PC-9 (cell line): ENCODE measurements around the gene FJX1. TPM values are rescaled to one million over a fixed set of nuclear protein-coding genes. Genes with fewer than 3 reads are reported as not detected.

Experiments
- Bru-seq: library from RNA; stranded (reverse); fragments of 400-500 nt; gene quantifications from one replicate; lab custom pipeline; 2021; lab: Mats Ljungman, UMichigan
- BruChase-seq, 2 experiments: library from RNA; stranded (reverse); fragments of 400-500 nt; gene quantifications; one replicate each; lab custom pipeline; 2021; lab: Mats Ljungman, UMichigan
- BruUV-seq: library from RNA; stranded (reverse); fragments of 400-500 nt; replicated peaks from 2 replicates; lab custom pipeline; 2021; lab: Mats Ljungman, UMichigan
- CTCF ChIA-PET: fragments of 300-600 bp; sonication (Branson Sonifier 250); formaldehyde crosslinking; loops from one replicate; lab custom pipeline; 2022; ENCODE audit warnings: antibody characterized with exemption; lab: Charles Lee
- POLR2A ChIA-PET: fragments of 300-600 bp; sonication (Branson Sonifier 250); formaldehyde crosslinking; loops from one replicate; lab custom pipeline; 2022; ENCODE audit warnings: antibody characterized with exemption; ENCODE audit not compliant: unreplicated experiment; lab: Charles Lee
- DNase-seq, 2 experiments: peaks; one replicate each; pipeline versions ENCODE4 v3.0.0 to v3.0.0-alpha.2; 2015 to 2022; ENCODE audit warnings: mixed read lengths in 1 of 2
- H2AFZ ChIP-seq: fragments of 200-600 bp; sonication (generic); 2 replicates; pipeline ENCODE4 v1.8.1; 2017; ENCODE audit warnings: antibody characterized with exemption
- H3F3A ChIP-seq: fragments of 200-600 bp; sonication (generic); 2 replicates; pipeline ENCODE4 v1.8.1; 2017; ENCODE audit warnings: antibody characterized with exemption, mild to moderate bottlenecking, low read depth; ENCODE audit not compliant: insufficient read depth
- H3K27ac ChIP-seq: fragments of 200-600 bp; sonication (generic); 2 replicates; pipeline ENCODE4 v1.6.1; 2016; ENCODE audit warnings: mixed run types
- H3K27me3 ChIP-seq: fragments of 200-600 bp; sonication (generic); 2 replicates; pipeline ENCODE4 v1.6.1; 2016; ENCODE audit warnings: low read depth, mixed run types; ENCODE audit not compliant: insufficient read depth
- H3K36me3 ChIP-seq: fragments of 200-600 bp; sonication (generic); 2 replicates; pipeline ENCODE4 v1.6.1; 2016; ENCODE audit warnings: low read depth, mixed run types
- H3K4me1 ChIP-seq: fragments of 200-600 bp; sonication (generic); replicated peaks from 2 replicates; pipeline ENCODE4 v1.6.1; 2016; ENCODE audit warnings: mixed run types; ENCODE audit not compliant: insufficient read depth
- H3K4me2 ChIP-seq: fragments of 200-600 bp; sonication (generic); 2 replicates; pipeline ENCODE4 v1.6.1; 2017; ENCODE audit warnings: mixed run types
- H3K4me3 ChIP-seq: fragments of 200-600 bp; sonication (generic); 2 replicates; pipeline ENCODE4 v1.6.1; 2016; ENCODE audit warnings: mixed run types
- H3K79me2 ChIP-seq: fragments of 200-600 bp; sonication (generic); 2 replicates; pipeline ENCODE4 v1.6.1; 2017; ENCODE audit warnings: low read depth, mixed run types
- H3K9me2 ChIP-seq: fragments of 200-600 bp; sonication (generic); 2 replicates; pipeline ENCODE4 v1.8.1; 2017; ENCODE audit warnings: mild to moderate bottlenecking; ENCODE audit not compliant: insufficient read depth
- H3K9me3 ChIP-seq: fragments of 200-600 bp; sonication (generic); 2 replicates; pipeline ENCODE4 v1.8.1; 2016; ENCODE audit warnings: low read depth; ENCODE audit not compliant: insufficient read depth
- H4K20me1 ChIP-seq: fragments of 200-600 bp; sonication (generic); 2 replicates; pipeline ENCODE4 v1.8.1; 2017; ENCODE audit not compliant: insufficient read depth
- CTCF ChIP-seq: fragments of 200-600 bp; sonication (generic); conservative IDR thresholded peaks from 2 replicates; pipeline ENCODE4 v1.6.1; 2017; ENCODE audit warnings: mixed run types, antibody characterized with exemption, mild to moderate bottlenecking, moderate library complexity
- EZH2 ChIP-seq: fragments of 200-600 bp; sonication (generic); IDR thresholded peaks from 2 replicates; pipeline ENCODE4 v1.8.0; 2017; ENCODE audit warnings: antibody characterized with exemption, low read depth
- intact Hi-C: fragments of 100-400 bp; cut with micrococcal nuclease; formaldehyde crosslinking; loops from one replicate; pipeline ENCODE4 v1.10.0; 2022; ENCODE audit not compliant: unreplicated experiment
- long read RNA-seq: library from polyadenylated mRNA; stranded (forward); transcript quantifications from one replicate; pipeline ENCODE4 v2.0.0, GENCODE V29; 2022
- total RNA-seq: library from RNA; stranded (reverse); gene quantifications from 2 replicates; pipeline ENCODE4 v1.2.3, GENCODE V29; 2021

FJX1 gene
- total RNA-seq (14.8 and 17.5 TPM in 2 replicates), Bru-seq, nascent RNA (percentile 73 among the genes with signal in this experiment), BruChase-seq, experiment 1, labeled RNA remaining after a 2-hour chase (percentile 89 among the genes with signal in this experiment), BruChase-seq, experiment 2, labeled RNA remaining after a 6-hour chase (percentile 93 among the genes with signal in this experiment)
- long read RNA-seq, transcript FJX1-201 (1 exons, 2,450 nt): major isoform, 36 of 39 reads
- long read RNA-seq, partial matches to known transcripts: 0 of 39 reads
- long read RNA-seq, other reads (novel, unspliced or antisense): 3 of 39 reads

- Histone ChIP-seq H3K9me3 (no peaks in the 10 kb centered on the region), H2AFZ (peak within 1 kb of the TSS; percentile 81), H3K36me3 (no peaks in the 10 kb centered on the region), H3K4me2 (peak within 1 kb of the TSS; percentile 99), H4K20me1 (no peaks in the 10 kb centered on the region), H3K27me3 (no peaks in the 10 kb centered on the region), H3K4me3 (peak within 1 kb of the TSS; percentile 66), H3K4me1 (peaks cover 49% of the 10 kb centered on the region), H3K27ac (peak within 1 kb of the TSS; percentile 42), H3K9me2 (no peaks in the 10 kb centered on the region), H3F3A (peaks cover 14% of the 10 kb centered on the region), H3K79me2 (peaks cover 28% of the 10 kb centered on the region)
- CTCF ChIA-PET: interaction anchor here (1.0 kb wide), 1 partner anchor 204 kb away, joined by 8 read pairs; no protein-coding TSS in a partner anchor
- TF ChIP-seq EZH2 (no peak), CTCF (no peak)
- no TSS peak for BruUV-seq
- POLR2A ChIA-PET: interaction anchor here (0.5 to 0.8 kb wide), 3 partner anchors 37 to 846 kb away, joined by 3 to 12 read pairs (median 4); no protein-coding TSS in a partner anchor
- DNase-seq: peak; percentile 42 to 74
- intact Hi-C loops: loop anchor here (2.0 to 10.0 kb wide), 8 partner anchors 177 to 874 kb away; partner anchors contain the start of genes APIP, LDLRAD3 and PDHX
Observed at GRCh38 chr11:35617687-35618496, at the start of gene FJX1. Gene FJX1 (plus strand): TSS chr11:35618460. CDS start chr11:35618637, 177 bp downstream.

- BruUV-seq: no TSS peak
Observed at GRCh38 chr11:35571696-35572095, 46.6 kb upstream of the FJX1 start.

More at GRCh38 chr11:35571696-35572095, 46.6 kb upstream of the FJX1 start:
- peaks cover 20% of the 10 kb centered on the region for H3F3A ChIP-seq
- no peak overlapping the region for H3K4me2 ChIP-seq
- ChIA-PET CTCF (no interaction called here), POLR2A (no interaction called here)
- no peaks in the 10 kb centered on the region for H3K9me2 ChIP-seq
- no peak overlapping the region for H3K27ac ChIP-seq
- TF ChIP-seq EZH2: no peak
- no peak for TF ChIP-seq CTCF
- no peak for DNase-seq
- H3K9me3 ChIP-seq: no peaks in the 10 kb centered on the region
- no peaks in the 10 kb centered on the region for H3K27me3 ChIP-seq
- intact Hi-C loops: no loop called here
- no peak overlapping the region for H2AFZ ChIP-seq
- no peaks in the 10 kb centered on the region for H4K20me1 ChIP-seq
- 0 out of 2 replicates have a peak, but pooled peaks cover 4% of the 10 kb centered on the region for H3K36me3 ChIP-seq
- H3K4me3 ChIP-seq: no peak overlapping the region
- peaks cover 21% of the 10 kb centered on the region for H3K4me1 ChIP-seq
- H3K79me2 ChIP-seq: no peaks in the 10 kb centered on the region
